ENCODE data around the gene NELL1.

NELL1 gene

DNA sequence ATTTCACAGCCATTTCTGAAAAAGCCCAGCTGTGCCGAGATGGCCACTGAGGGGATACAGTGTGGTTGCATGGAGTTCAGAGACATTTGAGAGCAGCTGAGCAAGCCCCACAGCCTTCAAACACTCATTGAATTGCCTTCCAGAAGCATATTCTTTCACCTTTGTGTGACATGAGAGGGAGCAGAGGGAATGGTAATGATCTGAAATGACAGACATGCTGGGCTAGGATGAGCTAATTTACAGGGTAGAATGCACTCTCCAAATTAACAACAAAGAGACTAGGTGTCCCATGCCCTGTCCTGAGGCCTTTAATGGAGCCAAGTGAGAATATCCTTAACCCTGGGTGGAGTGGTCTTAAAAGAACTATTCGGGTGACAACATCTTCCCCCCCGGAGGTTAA lies 585.4 kb downstream of the NELL1 start:
- Histone ChIP-seq H3K9me3 (ENCODE audit: insufficient read depth, low read depth, low read length) (no peaks in the 10 kb centered on the region), H2AFZ (ENCODE audit: low read length) (no peak overlapping the region), H3K79me2 (ENCODE audit: insufficient read depth, low read length) (no peaks in the 10 kb centered on the region), H3K4me3 (ENCODE audit: low read length, poor library complexity, severe bottlenecking) (no peak overlapping the region), H3K27me3 (ENCODE audit: insufficient read depth, low read length, poor library complexity, severe bottlenecking) (no peaks in the 10 kb centered on the region), H4K20me1 (ENCODE audit: insufficient read depth, low read length, poor library complexity, severe bottlenecking) (no peaks in the 10 kb centered on the region), H3K4me2 (ENCODE audit: low read depth, low read length, poor library complexity, severe bottlenecking) (no peak overlapping the region), H3K4me1 (ENCODE audit: insufficient read depth, low read length, poor library complexity, severe bottlenecking) (no peaks in the 10 kb centered on the region), H3K9me2 (replicated peaks; ENCODE audit: low read depth, low read length) (no peaks in the 10 kb centered on the region), H3F3A (ENCODE audit: low read depth) (no peaks in the 10 kb centered on the region), H3K36me3 (ENCODE audit: insufficient read depth, low read length) (no peaks in the 10 kb centered on the region), H3K9ac (ENCODE audit: low read depth, low read length, poor library complexity, severe bottlenecking) (no peak overlapping the region)
- no peak for TF ChIP-seq EZH2phosphoT487 (IDR thresholded peaks at IDR 0.05; ENCODE audit: borderline replicate concordance)
- TF ChIP-seq, protein P1, sequence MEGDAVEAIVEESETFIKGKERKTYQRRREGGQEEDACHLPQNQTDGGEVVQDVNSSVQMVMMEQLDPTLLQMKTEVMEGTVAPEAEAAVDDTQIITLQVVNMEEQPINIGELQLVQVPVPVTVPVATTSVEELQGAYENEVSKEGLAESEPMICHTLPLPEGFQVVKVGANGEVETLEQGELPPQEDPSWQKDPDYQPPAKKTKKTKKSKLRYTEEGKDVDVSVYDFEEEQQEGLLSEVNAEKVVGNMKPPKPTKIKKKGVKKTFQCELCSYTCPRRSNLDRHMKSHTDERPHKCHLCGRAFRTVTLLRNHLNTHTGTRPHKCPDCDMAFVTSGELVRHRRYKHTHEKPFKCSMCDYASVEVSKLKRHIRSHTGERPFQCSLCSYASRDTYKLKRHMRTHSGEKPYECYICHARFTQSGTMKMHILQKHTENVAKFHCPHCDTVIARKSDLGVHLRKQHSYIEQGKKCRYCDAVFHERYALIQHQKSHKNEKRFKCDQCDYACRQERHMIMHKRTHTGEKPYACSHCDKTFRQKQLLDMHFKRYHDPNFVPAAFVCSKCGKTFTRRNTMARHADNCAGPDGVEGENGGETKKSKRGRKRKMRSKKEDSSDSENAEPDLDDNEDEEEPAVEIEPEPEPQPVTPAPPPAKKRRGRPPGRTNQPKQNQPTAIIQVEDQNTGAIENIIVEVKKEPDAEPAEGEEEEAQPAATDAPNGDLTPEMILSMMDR (conservative IDR thresholded peaks at IDR 0.05; ENCODE audit: low read length): no peak

- Histone ChIP-seq H3K9me3 (ENCODE audit: insufficient read depth, low read depth, low read length) (no peaks in the 10 kb centered on the region), H3K4me2 (ENCODE audit: low read depth, low read length, poor library complexity, severe bottlenecking) (no peak overlapping the region), H3K79me2 (ENCODE audit: insufficient read depth, low read length) (no peaks in the 10 kb centered on the region), H3K36me3 (ENCODE audit: insufficient read depth, low read length) (no peaks in the 10 kb centered on the region), H3K9me2 (replicated peaks; ENCODE audit: low read depth, low read length) (no peaks in the 10 kb centered on the region), H2AFZ (ENCODE audit: low read length) (no peak overlapping the region), H3K4me3 (ENCODE audit: low read length, poor library complexity, severe bottlenecking) (no peak overlapping the region), H3K9ac (ENCODE audit: low read depth, low read length, poor library complexity, severe bottlenecking) (no peak overlapping the region), H3K4me1 (ENCODE audit: insufficient read depth, low read length, poor library complexity, severe bottlenecking) (no peaks in the 10 kb centered on the region), H3K27me3 (ENCODE audit: insufficient read depth, low read length, poor library complexity, severe bottlenecking) (no peaks in the 10 kb centered on the region), H3F3A (ENCODE audit: low read depth) (no peaks in the 10 kb centered on the region), H4K20me1 (ENCODE audit: insufficient read depth, low read length, poor library complexity, severe bottlenecking) (no peaks in the 10 kb centered on the region)
- TF ChIP-seq, protein P1 (conservative IDR thresholded peaks at IDR 0.05; ENCODE audit: low read length): no peak
- TF ChIP-seq EZH2phosphoT487 (IDR thresholded peaks at IDR 0.05; ENCODE audit: borderline replicate concordance): no peak
These were observed 588.1 kb downstream of the NELL1 start for GRCh38 chr11:21257461-21257860.

DNA sequence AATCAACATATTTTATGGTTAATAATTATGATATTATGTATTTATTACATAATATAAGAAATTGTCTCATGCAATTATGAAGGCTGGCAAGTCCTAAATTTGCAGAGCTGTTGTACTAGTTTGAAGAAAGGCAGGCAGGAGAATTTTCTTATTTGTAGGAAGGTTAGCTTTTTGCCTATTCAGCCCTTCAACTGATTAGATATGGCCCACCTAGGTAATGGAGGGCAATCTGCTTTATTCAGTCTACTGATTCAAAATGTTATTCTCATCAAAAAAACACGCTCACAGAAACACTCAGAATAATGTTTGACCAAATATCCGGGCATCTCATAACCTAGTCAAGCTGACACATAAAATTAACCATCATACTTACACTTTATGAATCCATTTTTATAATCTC lies 589.0 kb downstream of the NELL1 start:
- Histone ChIP-seq H3K4me2 (ENCODE audit: low read depth, low read length, poor library complexity, severe bottlenecking) (no peak overlapping the region), H3K9me2 (replicated peaks; ENCODE audit: low read depth, low read length) (no peaks in the 10 kb centered on the region), H4K20me1 (ENCODE audit: insufficient read depth, low read length, poor library complexity, severe bottlenecking) (no peaks in the 10 kb centered on the region), H3K4me3 (ENCODE audit: low read length, poor library complexity, severe bottlenecking) (no peak overlapping the region), H2AFZ (ENCODE audit: low read length) (no peak overlapping the region), H3K9ac (ENCODE audit: low read depth, low read length, poor library complexity, severe bottlenecking) (no peak overlapping the region), H3K9me3 (ENCODE audit: insufficient read depth, low read depth, low read length) (no peaks in the 10 kb centered on the region), H3K4me1 (ENCODE audit: insufficient read depth, low read length, poor library complexity, severe bottlenecking) (no peaks in the 10 kb centered on the region), H3K27me3 (ENCODE audit: insufficient read depth, low read length, poor library complexity, severe bottlenecking) (no peaks in the 10 kb centered on the region), H3K79me2 (ENCODE audit: insufficient read depth, low read length) (no peaks in the 10 kb centered on the region), H3F3A (ENCODE audit: low read depth) (no peaks in the 10 kb centered on the region), H3K36me3 (ENCODE audit: insufficient read depth, low read length) (no peaks in the 10 kb centered on the region)
- no peak for TF ChIP-seq EZH2phosphoT487 (IDR thresholded peaks at IDR 0.05; ENCODE audit: borderline replicate concordance)
- TF ChIP-seq, protein P1 (conservative IDR thresholded peaks at IDR 0.05; ENCODE audit: low read length): no peak
